Endodermal cell (in vitro differentiated cells): Measurements from ENCODE around the gene ST6GALNAC6. TPM values are rescaled to one million over a fixed set of nuclear protein-coding genes. Genes with fewer than 3 reads are reported as not detected.

Experiments
- DNase-seq: peaks from one replicate; pipeline ENCODE4 v3.0.0-alpha.2; 2017
- H3K27ac ChIP-seq: 2 replicates; pipeline ENCODE4 v1.5.1; 2013; ENCODE audit warnings: mild to moderate bottlenecking, low read depth, low read length, moderate library complexity
- H3K27me3 ChIP-seq: 2 replicates; pipeline ENCODE4 v1.6.1; 2013; ENCODE audit warnings: mild to moderate bottlenecking, low read length, moderate library complexity; ENCODE audit not compliant: insufficient read depth, control insufficient read depth, poor library complexity, severe bottlenecking
- H3K36me3 ChIP-seq: 2 replicates; pipeline ENCODE4 v1.7.0; 2013; ENCODE audit warnings: mild to moderate bottlenecking, low read length, moderate library complexity; ENCODE audit not compliant: control insufficient read depth, insufficient read depth
- H3K4me1 ChIP-seq: one replicate; pipeline ENCODE4 v1.7.0; 2013; ENCODE audit warnings: low read length; ENCODE audit not compliant: control insufficient read depth, insufficient read depth
- H3K4me3 ChIP-seq: 2 replicates; pipeline ENCODE4 v1.5.1; 2013; ENCODE audit warnings: mild to moderate bottlenecking, low read length, moderate library complexity
- H3K9ac ChIP-seq: 2 replicates; pipeline ENCODE4 v1.6.1; 2013; ENCODE audit warnings: mild to moderate bottlenecking, low read length, moderate library complexity; ENCODE audit not compliant: poor library complexity, severe bottlenecking; ENCODE audit errors: extremely low read depth
- H3K9me3 ChIP-seq: 2 replicates; pipeline ENCODE4 v1.6.1; 2013; ENCODE audit warnings: mild to moderate bottlenecking, low read length, moderate library complexity; ENCODE audit not compliant: control insufficient read depth
- H3K27ac Mint-ChIP-seq: 2 replicates; pipeline ENCODE4 v1.8.0; 2020; ENCODE audit warnings: mixed read lengths
- H3K27me3 Mint-ChIP-seq: 2 replicates; pipeline ENCODE4 v1.8.0; 2021; ENCODE audit warnings: mild to moderate bottlenecking, mixed read lengths; ENCODE audit not compliant: insufficient read depth
- H3K36me3 Mint-ChIP-seq: 2 replicates; pipeline ENCODE4 v1.8.0; 2020; ENCODE audit warnings: low read depth, mixed read lengths
- H3K4me1 Mint-ChIP-seq: 2 replicates; pipeline ENCODE4 v1.8.0; 2020; ENCODE audit warnings: mixed read lengths
- H3K4me3 Mint-ChIP-seq: 2 replicates; pipeline ENCODE4 v1.8.0; 2020; ENCODE audit warnings: mild to moderate bottlenecking, moderate library complexity, mixed read lengths
- H3K9me3 Mint-ChIP-seq: 2 replicates; pipeline ENCODE4 v1.8.0; 2020; ENCODE audit warnings: mild to moderate bottlenecking, mixed read lengths
- WGBS, 2 experiments: methylation state at CpG; one replicate each; pipeline versions ENCODE4 v1.1.5 to v1.1.7; 2013; ENCODE audit warnings: missing lambda C conversion rate in 2 of 2, mixed read lengths in 1 of 2; ENCODE audit not compliant: insufficient coverage in 1 of 2, insufficient read length in 1 of 2; 5-methylcytosine and 5-hydroxymethylcytosine counted together
- total RNA-seq, 2 donors: library from RNA; stranded (reverse); fragmentation: NEBNext Ultra II Directional in 1 of 2; extraction: Animal tissue kit (Norgen Biotek cat#: 25700) in 1 of 2; gene quantifications; 2 replicates in 1 of 2; 3 replicates in 1 of 2; pipeline ENCODE4 v1.2.1, GENCODE V29; 2021
- TF ChIP-seq, protein P1 (sequence below): fragments of 200-600 bp; sonication (generic); conservative IDR thresholded peaks from 2 replicates; pipeline ENCODE4 v1.5.0; 2021; ENCODE audit warnings: antibody characterized with exemption, mild to moderate bottlenecking

Gene ST6GALNAC6
- total RNA-seq, 2 donors from 2014 or later: 42.3 to 44.2 TPM

DNA sequence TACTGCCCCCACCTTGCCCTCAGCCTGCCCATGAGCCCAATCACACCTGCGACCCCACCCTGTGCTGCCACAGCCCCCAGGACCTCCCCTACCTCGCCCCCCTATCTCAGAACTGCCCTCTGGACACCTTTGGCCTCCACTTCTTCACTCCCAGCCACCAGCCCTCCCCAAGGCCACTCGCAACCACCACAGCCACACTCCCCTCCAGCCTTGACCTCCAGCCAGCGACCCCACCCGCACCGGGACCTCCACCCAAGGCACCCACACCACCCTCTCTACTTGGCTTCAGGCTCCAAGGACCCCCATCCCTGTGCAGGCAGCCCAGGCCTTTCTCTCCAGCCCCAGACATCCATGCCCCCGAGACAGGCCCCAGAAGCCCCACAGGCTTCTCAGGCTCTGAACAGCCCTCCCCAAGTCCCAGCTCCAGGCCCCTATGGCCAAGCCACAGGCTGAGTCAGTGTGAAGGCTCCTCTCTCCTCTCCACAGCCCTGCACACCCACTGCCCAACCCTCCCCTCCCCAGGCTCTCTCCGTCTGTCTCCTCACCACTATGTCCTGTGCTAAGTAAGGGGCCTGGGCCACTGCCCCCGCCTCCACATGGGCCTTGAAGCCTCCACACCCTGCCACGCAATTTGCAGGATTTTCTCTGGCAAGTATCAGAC, 24.0 kb downstream of the ST6GALNAC6 start:
- H3K27me3 ChIP-seq: no peaks in the 10 kb centered on the region
- peaks cover 8% of the 10 kb centered on the region for H3K4me1 ChIP-seq
- WGBS, 2 experiments: 85 to 86% methylated on average over 3 to 10 of the region's 10 CpGs
- no peaks in the 10 kb centered on the region for H3K9me3 Mint-ChIP-seq
- no peaks in the 10 kb centered on the region for H3K36me3 ChIP-seq
- H3K4me3 Mint-ChIP-seq: no peak overlapping the region
- peaks cover 11% of the 10 kb centered on the region for H3K4me1 Mint-ChIP-seq
- H3K27ac Mint-ChIP-seq: no peak overlapping the region
- no peaks in the 10 kb centered on the region for H3K36me3 Mint-ChIP-seq
- peak overlapping the region; percentile 47 for H3K27ac ChIP-seq
- H3K9ac ChIP-seq: no peak overlapping the region
- no peaks in the 10 kb centered on the region for H3K9me3 ChIP-seq
- H3K4me3 ChIP-seq: no peak overlapping the region
- H3K27me3 Mint-ChIP-seq: no peaks in the 10 kb centered on the region
- peak; percentile 39 for DNase-seq
- TF ChIP-seq, protein P1, sequence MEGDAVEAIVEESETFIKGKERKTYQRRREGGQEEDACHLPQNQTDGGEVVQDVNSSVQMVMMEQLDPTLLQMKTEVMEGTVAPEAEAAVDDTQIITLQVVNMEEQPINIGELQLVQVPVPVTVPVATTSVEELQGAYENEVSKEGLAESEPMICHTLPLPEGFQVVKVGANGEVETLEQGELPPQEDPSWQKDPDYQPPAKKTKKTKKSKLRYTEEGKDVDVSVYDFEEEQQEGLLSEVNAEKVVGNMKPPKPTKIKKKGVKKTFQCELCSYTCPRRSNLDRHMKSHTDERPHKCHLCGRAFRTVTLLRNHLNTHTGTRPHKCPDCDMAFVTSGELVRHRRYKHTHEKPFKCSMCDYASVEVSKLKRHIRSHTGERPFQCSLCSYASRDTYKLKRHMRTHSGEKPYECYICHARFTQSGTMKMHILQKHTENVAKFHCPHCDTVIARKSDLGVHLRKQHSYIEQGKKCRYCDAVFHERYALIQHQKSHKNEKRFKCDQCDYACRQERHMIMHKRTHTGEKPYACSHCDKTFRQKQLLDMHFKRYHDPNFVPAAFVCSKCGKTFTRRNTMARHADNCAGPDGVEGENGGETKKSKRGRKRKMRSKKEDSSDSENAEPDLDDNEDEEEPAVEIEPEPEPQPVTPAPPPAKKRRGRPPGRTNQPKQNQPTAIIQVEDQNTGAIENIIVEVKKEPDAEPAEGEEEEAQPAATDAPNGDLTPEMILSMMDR: no peak

DNA sequence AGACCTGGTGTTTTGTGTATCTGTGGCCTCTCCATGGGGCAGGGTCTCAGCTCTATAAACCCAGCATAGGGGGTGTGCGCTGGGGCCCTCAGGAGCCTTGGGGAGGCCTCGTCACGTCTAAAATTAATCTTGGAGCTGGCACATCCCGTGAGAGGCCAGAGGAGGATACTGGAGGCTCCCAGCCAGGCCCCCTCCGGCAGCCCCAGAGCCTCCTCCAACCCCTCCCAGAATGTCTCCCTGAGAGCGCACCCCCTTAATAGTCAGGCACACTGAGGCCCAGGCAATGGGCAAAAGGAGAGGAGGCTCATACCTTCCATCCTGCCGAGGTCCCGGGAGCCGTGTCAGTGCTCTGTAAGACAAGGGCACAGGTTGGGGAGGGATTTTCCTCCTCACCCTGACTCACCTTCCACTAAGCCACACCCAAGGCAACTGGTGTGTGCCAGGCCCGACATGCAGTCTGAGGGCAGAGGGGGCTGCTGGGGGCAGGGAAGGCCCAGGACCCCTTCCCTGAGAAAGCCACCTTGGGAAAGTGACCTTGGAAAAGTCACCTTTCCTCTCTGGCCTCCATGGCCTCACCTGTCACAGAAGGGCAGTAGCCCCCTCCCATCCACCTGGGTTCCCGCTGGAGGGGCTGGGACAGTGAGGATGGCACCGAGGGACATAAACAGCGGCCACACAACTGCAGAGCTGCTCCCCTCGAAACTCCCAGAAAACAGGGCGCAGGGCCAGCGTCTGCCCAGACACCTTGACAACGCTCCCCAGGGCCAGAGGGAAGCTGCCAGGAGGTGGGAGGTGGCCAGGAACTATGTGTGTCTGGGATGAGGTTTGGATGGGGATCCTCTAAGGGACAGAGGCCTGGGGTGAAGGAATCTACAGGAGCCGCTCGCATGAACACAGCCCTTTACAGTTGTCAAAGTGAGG, 24.8 kb downstream of the ST6GALNAC6 start:
- Mint-ChIP-seq H3K4me1 (peaks cover 11% of the 10 kb centered on the region), H3K36me3 (no peaks in the 10 kb centered on the region), H3K27ac (no peak overlapping the region), H3K9me3 (no peaks in the 10 kb centered on the region), H3K27me3 (no peaks in the 10 kb centered on the region), H3K4me3 (no peak overlapping the region)
- H3K36me3 ChIP-seq: no peaks in the 10 kb centered on the region
- H3K27me3 ChIP-seq: no peaks in the 10 kb centered on the region
- no peak overlapping the region for H3K9ac ChIP-seq
- H3K9me3 ChIP-seq: no peaks in the 10 kb centered on the region
- peaks cover 8% of the 10 kb centered on the region for H3K4me1 ChIP-seq
- TF ChIP-seq, protein P1: no peak
- WGBS, 2 experiments: 93 to 100% methylated on average over 2 to 19 of the region's 19 CpGs
- H3K27ac ChIP-seq: no peak overlapping the region
- DNase-seq: no peak
- no peak overlapping the region for H3K4me3 ChIP-seq

DNA sequence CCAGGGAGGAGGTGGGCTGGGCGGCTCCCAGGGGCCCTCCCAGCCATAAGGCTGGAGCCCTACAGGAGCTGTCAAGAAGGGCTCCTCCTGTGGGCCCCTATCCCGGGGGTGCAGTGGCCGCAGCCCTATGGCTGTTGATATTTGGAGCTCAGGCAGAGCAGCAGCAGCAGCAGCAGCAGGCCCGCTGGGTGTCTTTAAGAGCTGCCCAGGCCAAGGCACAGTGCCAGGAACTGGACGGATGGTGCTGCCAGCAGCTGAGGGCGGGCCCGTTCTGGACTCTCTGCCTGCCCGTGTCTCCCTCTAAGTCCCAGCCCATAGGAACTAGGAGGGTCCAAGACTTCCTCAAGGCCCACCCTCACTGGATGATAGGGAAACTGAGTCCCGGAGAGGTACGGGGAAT, 25.5 kb downstream of the ST6GALNAC6 start:
- Mint-ChIP-seq H3K4me3 (no peak overlapping the region), H3K27me3 (no peaks in the 10 kb centered on the region), H3K36me3 (no peaks in the 10 kb centered on the region), H3K9me3 (no peaks in the 10 kb centered on the region), H3K4me1 (peaks cover 11% of the 10 kb centered on the region), H3K27ac (no peak overlapping the region)
- no peaks in the 10 kb centered on the region for H3K27me3 ChIP-seq
- TF ChIP-seq, protein P1: no peak
- H3K9ac ChIP-seq: no peak overlapping the region
- H3K36me3 ChIP-seq: no peaks in the 10 kb centered on the region
- 78 to 92% methylated on average over 4 to 10 of the region's 10 CpGs for WGBS, 2 experiments
- H3K4me1 ChIP-seq: peaks cover 8% of the 10 kb centered on the region
- peak overlapping the region; percentile 74 for H3K27ac ChIP-seq
- DNase-seq: peak; percentile 38
- no peak overlapping the region for H3K4me3 ChIP-seq
- no peaks in the 10 kb centered on the region for H3K9me3 ChIP-seq
